GM12865 (cell line): ENCODE data around the gene C16orf89.
A peak's percentile ranks its signal among the peaks of the same experiment; 100 is the strongest.

Experiments used
- DNase-seq: peaks from one replicate; pipeline ENCODE4 v3.0.0; 2010; ENCODE audit warnings: low read depth
- H3K4me3 ChIP-seq: 2 replicates; pipeline ENCODE4 v1.5.1; 2011; ENCODE audit warnings: mild to moderate bottlenecking, low read depth, low read length, control low read depth
- TF ChIP-seq, protein P1 (sequence below): IDR thresholded peaks from 2 replicates; pipeline ENCODE4 v1.5.1; 2011; ENCODE audit warnings: low read length, control low read depth, low read depth, inconsistent platforms; ENCODE audit not compliant: insufficient read depth; ENCODE audit errors: missing control alignments

The C16orf89 gene

DNA sequence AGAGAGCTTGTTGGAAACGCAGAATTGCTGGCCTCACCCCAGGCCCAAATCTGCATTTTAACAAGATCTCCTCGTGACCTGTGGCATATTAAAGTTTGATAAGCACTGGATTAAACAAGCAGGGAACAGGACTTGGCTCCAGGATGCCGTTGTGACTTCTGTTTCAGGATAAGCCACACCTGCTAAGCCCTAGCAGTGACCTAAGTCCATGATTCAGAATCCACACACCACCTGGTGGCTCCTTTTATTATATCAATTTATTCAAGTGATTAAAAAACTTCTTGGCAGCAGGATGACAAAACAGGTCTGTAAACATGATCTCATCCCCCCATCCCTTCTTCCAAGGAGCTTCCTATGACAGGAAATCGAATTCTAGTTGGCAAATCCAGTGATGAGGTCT is 41.1 kb downstream of the C16orf89 start:
- no peak overlapping the region for H3K4me3 ChIP-seq
- peak; percentile 30 for DNase-seq
- TF ChIP-seq, protein P1, sequence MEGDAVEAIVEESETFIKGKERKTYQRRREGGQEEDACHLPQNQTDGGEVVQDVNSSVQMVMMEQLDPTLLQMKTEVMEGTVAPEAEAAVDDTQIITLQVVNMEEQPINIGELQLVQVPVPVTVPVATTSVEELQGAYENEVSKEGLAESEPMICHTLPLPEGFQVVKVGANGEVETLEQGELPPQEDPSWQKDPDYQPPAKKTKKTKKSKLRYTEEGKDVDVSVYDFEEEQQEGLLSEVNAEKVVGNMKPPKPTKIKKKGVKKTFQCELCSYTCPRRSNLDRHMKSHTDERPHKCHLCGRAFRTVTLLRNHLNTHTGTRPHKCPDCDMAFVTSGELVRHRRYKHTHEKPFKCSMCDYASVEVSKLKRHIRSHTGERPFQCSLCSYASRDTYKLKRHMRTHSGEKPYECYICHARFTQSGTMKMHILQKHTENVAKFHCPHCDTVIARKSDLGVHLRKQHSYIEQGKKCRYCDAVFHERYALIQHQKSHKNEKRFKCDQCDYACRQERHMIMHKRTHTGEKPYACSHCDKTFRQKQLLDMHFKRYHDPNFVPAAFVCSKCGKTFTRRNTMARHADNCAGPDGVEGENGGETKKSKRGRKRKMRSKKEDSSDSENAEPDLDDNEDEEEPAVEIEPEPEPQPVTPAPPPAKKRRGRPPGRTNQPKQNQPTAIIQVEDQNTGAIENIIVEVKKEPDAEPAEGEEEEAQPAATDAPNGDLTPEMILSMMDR = no peak

DNA sequence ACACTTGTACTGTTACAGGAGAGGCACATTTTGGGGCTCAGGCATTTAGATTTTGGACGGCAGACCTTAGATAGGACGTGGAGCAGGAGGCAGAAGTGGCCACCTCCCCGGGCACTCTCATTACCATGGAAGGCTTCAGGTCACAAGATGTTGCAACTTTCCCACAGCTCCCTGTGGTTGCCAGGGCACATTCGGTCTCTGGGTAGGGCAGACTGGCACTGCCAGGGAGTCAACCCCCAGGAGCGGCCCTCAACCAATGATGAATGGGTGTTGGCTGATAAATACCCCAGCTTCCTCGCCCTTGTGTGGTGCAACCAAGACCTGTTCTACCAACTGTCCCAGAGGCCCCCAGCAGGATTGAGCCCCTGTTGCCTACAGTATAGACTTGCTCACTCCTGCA is 43.2 kb downstream of the C16orf89 start:
- H3K4me3 ChIP-seq = no peak overlapping the region
- DNase-seq = no peak
- TF ChIP-seq, protein P1 = no peak

DNA sequence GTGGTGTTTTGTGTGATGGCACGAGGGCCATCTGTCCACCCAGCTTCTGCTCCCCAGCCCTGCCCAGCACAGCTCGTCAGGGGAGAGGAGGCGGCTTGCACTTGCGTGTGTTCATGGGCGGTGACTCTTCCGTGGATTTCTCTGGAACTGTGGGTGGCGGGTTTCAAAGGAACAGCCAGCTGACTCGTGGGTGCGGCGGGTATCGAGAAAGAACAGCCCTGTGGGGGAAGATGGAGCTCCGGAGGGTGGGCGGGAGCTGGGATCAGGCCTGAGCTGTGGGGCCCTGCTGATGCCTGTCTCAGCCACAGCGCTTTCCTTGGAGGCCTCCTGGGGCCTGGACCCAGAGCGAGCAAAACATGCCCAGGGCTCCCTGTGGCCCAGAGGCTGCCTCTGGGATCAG is 45.2 kb downstream of the C16orf89 start:
- TF ChIP-seq, protein P1 = no peak
- no peak overlapping the region for H3K4me3 ChIP-seq
- DNase-seq = no peak

DNA sequence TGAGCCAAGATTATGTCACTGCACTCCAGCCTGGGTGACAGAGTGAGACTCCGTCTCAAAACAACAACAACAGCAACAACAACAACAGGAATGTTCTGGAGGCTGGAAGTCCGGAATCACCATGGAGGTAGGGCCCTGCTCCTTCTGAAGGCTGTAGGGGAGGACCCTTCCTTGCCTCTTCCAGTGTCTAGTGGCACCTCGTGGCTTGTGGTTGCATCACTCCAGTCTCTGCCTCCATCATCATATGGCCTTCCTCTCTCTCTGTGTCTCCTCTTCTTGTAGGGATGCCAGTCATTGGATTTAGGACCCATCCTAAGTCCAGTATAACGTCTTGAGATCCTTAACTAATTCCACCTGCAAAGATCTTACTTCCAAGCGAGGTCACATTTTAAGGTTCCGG is 46.0 kb downstream of the C16orf89 start:
- no peak for DNase-seq
- TF ChIP-seq, protein P1 = no peak
- no peak overlapping the region for H3K4me3 ChIP-seq

DNA sequence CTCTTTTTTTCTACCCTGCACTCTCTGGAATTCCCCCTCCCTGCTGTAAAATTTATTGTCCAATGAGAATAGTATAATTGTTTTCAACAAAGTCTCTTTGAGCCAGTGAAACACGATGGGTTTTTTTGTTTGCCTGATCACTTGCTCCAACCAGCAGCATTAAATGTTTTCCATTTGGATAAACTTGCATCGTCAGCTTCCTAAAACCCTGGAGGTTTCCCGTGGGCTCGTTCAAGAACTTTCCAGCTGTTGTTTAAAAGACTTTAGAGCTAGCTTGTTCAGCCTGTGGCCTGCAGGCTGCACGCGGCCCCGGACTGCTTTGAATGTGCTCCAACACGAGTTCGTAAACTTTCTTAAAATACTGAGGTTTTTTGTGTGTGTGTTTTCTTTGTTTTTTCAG is 47.0 kb downstream of the C16orf89 start:
- no peak for DNase-seq
- TF ChIP-seq, protein P1 = no peak
- no peak overlapping the region for H3K4me3 ChIP-seq

DNA sequence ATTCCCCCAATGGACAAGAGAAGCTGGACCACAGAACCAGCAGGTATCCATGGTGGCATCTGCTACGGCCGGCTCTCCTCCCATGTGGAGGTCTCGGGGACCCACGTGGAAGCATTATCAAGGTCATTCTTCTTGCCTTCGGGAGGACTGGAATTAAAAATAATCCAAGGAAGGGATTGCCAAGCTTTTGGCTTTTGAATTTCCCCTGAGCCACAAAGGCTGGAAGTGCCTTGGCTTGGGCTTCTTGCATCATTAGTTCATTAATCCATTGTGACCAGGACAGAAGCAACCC is 48.1 kb downstream of the C16orf89 start:
- DNase-seq = no peak
- H3K4me3 ChIP-seq = no peak overlapping the region
- TF ChIP-seq, protein P1 = no peak

DNA sequence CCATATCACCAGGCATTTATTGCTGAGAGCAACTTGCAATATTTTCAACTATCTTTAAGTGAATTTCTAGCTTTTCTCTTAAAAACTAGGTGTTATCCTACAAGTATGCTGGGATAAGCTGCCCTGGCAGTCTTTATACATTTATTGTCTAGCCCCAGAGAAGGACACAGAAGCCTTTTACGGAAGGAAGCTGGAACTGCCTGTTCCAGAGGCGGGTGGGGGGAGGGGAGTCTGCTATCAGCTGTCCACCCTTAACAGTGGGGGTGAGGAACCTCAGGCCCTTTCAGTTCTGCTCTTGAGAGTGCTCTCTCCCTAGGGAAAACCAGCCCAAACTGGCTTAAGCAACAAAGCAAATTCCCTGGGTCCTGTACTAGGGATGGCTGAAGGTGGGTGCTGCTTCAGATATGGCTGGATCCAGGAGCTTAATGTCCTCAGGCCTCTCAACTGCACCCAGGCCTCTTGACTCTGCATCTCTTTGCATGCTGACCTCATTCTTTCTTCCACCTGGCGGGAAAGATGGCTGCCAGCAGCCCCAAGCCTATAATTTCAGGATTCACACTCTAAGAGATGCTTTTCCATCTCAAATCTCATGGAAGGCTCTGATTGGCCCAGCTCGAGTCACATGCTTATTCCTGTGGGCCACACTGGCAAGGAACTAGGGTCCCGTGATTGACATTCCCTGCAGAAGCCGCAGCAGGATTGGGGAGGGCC is 48.6 kb downstream of the C16orf89 start:
- no peak overlapping the region for H3K4me3 ChIP-seq
- DNase-seq = no peak
- TF ChIP-seq, protein P1 = no peak
